ENCODE results near the gene SSR1. TPM values are rescaled to one million over a fixed set of nuclear protein-coding genes. Genes with fewer than 3 reads are reported as not detected.

Gene SSR1
- total RNA-seq, 3 donors from 2014 or later (not counting 1 experiment from before 2014, with no cell fraction given) = 82.8 to 97.6 (median 93.1) TPM

- Histone ChIP-seq H3K4me1 (ENCODE audit: control insufficient read depth, insufficient read depth, low read length) (peaks cover 3% of the 10 kb centered on the region), H3K4me3 (ENCODE audit: low read length) (no peak overlapping the region), H3K9me3 (ENCODE audit: control insufficient read depth, insufficient read depth, low read length) (peaks cover 2% of the 10 kb centered on the region), H3K36me3 (ENCODE audit: control insufficient read depth, insufficient read depth, low read length) (no peaks in the 10 kb centered on the region), H3K27ac (ENCODE audit: low read length) (no peak overlapping the region), H3K27me3 (ENCODE audit: control insufficient read depth, insufficient read depth, low read length) (no peaks in the 10 kb centered on the region)
- DNase-seq (no peak), ATAC-seq (no peak)
- H3K4me3 Mint-ChIP-seq = no peak overlapping the region
- TF ChIP-seq CTCF (IDR thresholded peaks at IDR 0.05) = no peak
- H3K36me3 Mint-ChIP-seq = no peaks in the 10 kb centered on the region
- 76% methylated on average over 11 of the region's 11 CpGs for WGBS (ENCODE audit: insufficient coverage)
- H3K9me3 Mint-ChIP-seq = no peaks in the 10 kb centered on the region
- peaks cover 7% of the 10 kb centered on the region in 2 donors for H3K4me1 Mint-ChIP-seq
- H3K27ac Mint-ChIP-seq = no peak overlapping the region
- H3K27me3 Mint-ChIP-seq (ENCODE audit: low read depth in 2 of 2) = no peaks in the 10 kb centered on the region
- intact Hi-C loops (cut with micrococcal nuclease) = no loop called here
These were observed 41.8 kb downstream of the SSR1 start for GRCh38 chr6:7271205-7271534.

GRCh38 chr6:7270320-7271204, 42.4 kb downstream of the SSR1 start:
- intact Hi-C loops (cut with micrococcal nuclease) = no loop called here
- peaks cover 4% of the 10 kb centered on the region for H3K9me3 ChIP-seq (ENCODE audit: control insufficient read depth, insufficient read depth, low read length)
- H3K27ac Mint-ChIP-seq = no peak overlapping the region
- H3K4me3 Mint-ChIP-seq = no peak overlapping the region
- 93% methylated on average over 16 of the region's 16 CpGs for WGBS (ENCODE audit: insufficient coverage)
- H3K9me3 Mint-ChIP-seq = no peaks in the 10 kb centered on the region
- no peak overlapping the region for H3K27ac ChIP-seq (ENCODE audit: low read length)
- H3K4me3 ChIP-seq (ENCODE audit: low read length) = no peak overlapping the region
- H3K4me1 ChIP-seq (ENCODE audit: control insufficient read depth, insufficient read depth, low read length) = no peaks in the 10 kb centered on the region
- H3K27me3 ChIP-seq (ENCODE audit: control insufficient read depth, insufficient read depth, low read length) = no peaks in the 10 kb centered on the region
- no peak for TF ChIP-seq CTCF (IDR thresholded peaks at IDR 0.05)
- no peaks in the 10 kb centered on the region for H3K36me3 Mint-ChIP-seq
- H3K27me3 Mint-ChIP-seq (ENCODE audit: low read depth in 2 of 2) = no peaks in the 10 kb centered on the region
- peaks cover under 1% of the 10 kb centered on the region in 2 donors for H3K4me1 Mint-ChIP-seq
- DNase-seq (no peak), ATAC-seq (no peak)
- H3K36me3 ChIP-seq (ENCODE audit: control insufficient read depth, insufficient read depth, low read length) = no peaks in the 10 kb centered on the region

- Histone ChIP-seq H3K36me3 (ENCODE audit: control insufficient read depth, insufficient read depth, low read length) (no peaks in the 10 kb centered on the region), H3K4me3 (ENCODE audit: low read length) (no peak overlapping the region), H3K27ac (ENCODE audit: low read length) (no peak overlapping the region), H3K27me3 (ENCODE audit: control insufficient read depth, insufficient read depth, low read length) (no peaks in the 10 kb centered on the region), H3K9me3 (ENCODE audit: control insufficient read depth, insufficient read depth, low read length) (peaks cover 4% of the 10 kb centered on the region), H3K4me1 (ENCODE audit: control insufficient read depth, insufficient read depth, low read length) (no peaks in the 10 kb centered on the region)
- Mint-ChIP-seq H3K36me3 (no peaks in the 10 kb centered on the region), H3K4me3 (no peak overlapping the region), H3K4me1 (no peaks in the 10 kb centered on the region), H3K27me3 (ENCODE audit: low read depth in 2 of 2) (no peaks in the 10 kb centered on the region), H3K27ac (no peak overlapping the region), H3K9me3 (no peaks in the 10 kb centered on the region)
- intact Hi-C loops (cut with micrococcal nuclease) = no loop called here
- WGBS (ENCODE audit: insufficient coverage) = 93% methylated on average over 4 of the region's 5 CpGs
- DNase-seq (no peak), ATAC-seq (no peak)
- no peak for TF ChIP-seq CTCF (IDR thresholded peaks at IDR 0.05)
These were observed 43.2 kb downstream of the SSR1 start for GRCh38 chr6:7269816-7270215.

Data from natural killer cell (primary cell).